Heart right ventricle (tissue), 16 donors: ENCODE data around the gene FBXO28. TPM values are rescaled to one million over a fixed set of nuclear protein-coding genes. Genes with fewer than 3 reads are reported as not detected.

ENCODE experiments used
- ATAC-seq, 8 donors: fragments of 200-7000 bp; cut with Tn5 transposase; one replicate each; pipeline ENCODE4 v1.9.1; 2020; ENCODE audit warnings: mild to moderate bottlenecking in 8 of 8, moderate library complexity in 8 of 8, moderate number of reproducible peaks in 1 of 8
- DNase-seq, 2 donors: peaks; one replicate each; pipeline ENCODE4 v3.0.0-alpha.2; 2020
- H3K27ac ChIP-seq, 10 donors: fragments of 200-600 bp; sonication (generic) in 2 of 10; one replicate each; pipeline versions ENCODE4 v1.5.0 to v1.8.0; 2020 to 2022; ENCODE audit warnings: mild to moderate bottlenecking in 3 of 10
- H3K27me3 ChIP-seq, 7 donors: fragments of 200-600 bp; one replicate each; pipeline ENCODE4 v1.8.0; 2021 to 2022; ENCODE audit warnings: mild to moderate bottlenecking in 2 of 7
- H3K36me3 ChIP-seq, 9 donors: fragments of 200-600 bp; sonication (generic) in 1 of 9; one replicate each; pipeline versions ENCODE4 v1.5.0 to v1.8.0; 2020 to 2022; ENCODE audit warnings: mild to moderate bottlenecking in 2 of 9
- H3K4me1 ChIP-seq, 9 donors: fragments of 200-600 bp; sonication (generic) in 1 of 9; one replicate each; pipeline versions ENCODE4 v1.5.0 to v1.8.0; 2020 to 2022; ENCODE audit warnings: mild to moderate bottlenecking in 4 of 9
- H3K4me3 ChIP-seq, 10 donors: fragments of 200-600 bp; sonication (generic) in 2 of 10; one replicate each; pipeline versions ENCODE4 v1.5.0 to v1.8.0; 2020 to 2022; ENCODE audit warnings: mild to moderate bottlenecking in 7 of 10, moderate library complexity in 2 of 10
- H3K9me3 ChIP-seq, 11 donors: fragments of 200-600 bp in 10 of 11; sonication (generic) in 2 of 11; one replicate each; pipeline versions ENCODE4 v1.5.0 to v1.8.0; 2013 to 2022; ENCODE audit warnings: mild to moderate bottlenecking in 2 of 11, control low read depth in 1 of 11, moderate library complexity in 1 of 11
- CTCF ChIP-seq, 9 donors: fragments of 200-600 bp; sonication (generic) in 2 of 9; IDR thresholded peaks; one replicate each; pipeline versions ENCODE4 v1.5.0 to v1.8.0; 2021 to 2022; ENCODE audit warnings: antibody characterized with exemption in 9 of 9, mild to moderate bottlenecking in 5 of 9, moderate library complexity in 1 of 9
- WGBS, 2 donors: extraction: QIAGEN DNeasy Blood & Tissue Kit; methylation state at CpG; one replicate each; pipeline ENCODE4 v1.1.7; 2013; ENCODE audit warnings: inconsistent platforms in 1 of 2; 5-methylcytosine and 5-hydroxymethylcytosine counted together
- intact Hi-C, 10 donors: fragments of 100-400 bp; cut with DNase I; formaldehyde crosslinking; loops; one replicate each; pipeline versions ENCODE4 v1.11.1 to v1.14.2; 2022
- polyA plus RNA-seq, 2 donors: library from polyadenylated mRNA; stranded (reverse); fragments of 200-250 nt; gene quantifications; one replicate each; pipeline ENCODE4 v1.2.3, GENCODE V29; 2013
- total RNA-seq, 10 donors: library from RNA; stranded (reverse); fragmentation: NEBNext Ultra II Directional in 3 of 10; extraction: Animal tissue kit (Norgen Biotek cat#: 25700) in 3 of 10; gene quantifications; one replicate each; pipeline versions ENCODE4 v1.2.1 to v1.2.4, GENCODE V29; 2021 to 2023
- donor health status: Arrhythmogenic right ventricular cardiomyopathy.
- donor health status: ischemic (EF 13 %, LVEDD 7.1; RV severe dilation, severe dysfunction).
- donor health status: healthy with polysubstance abuse.
- donor health status: DM: no; HTN: yes; CAD: no.
- donor health status: DM: no; HTN: no; CAD: no.
- donor health status: ischemic (EF 25% LVEDD 6.9; RV normal size, moderate dysfunction).
- donor health status: ischemic (EF 25% LVEDD 5.7; RV mildly dilated, moderate dysfunction).
- donor health status: healthy.
- donor health status: DM: yes; HTN: yes; CAD: no.
- donor health status: Ischemic cardiomyopathy.
- donor health status: ischemic (EF 35%, LVEDD 5.7; RV mildly dilated, moderate dysfunction).
- donor health status: nonischemic (EF 11% LVEDD 7.7; RV severe dilation, severe dysfunction).
- donor health status: DM: yes; HTN: yes; CAD: no.
- donor health status: PGD.
- donor health status: ischemic (EF 29% LVEDD 5.4; RV normal size, mild dysfunction).
- donor health status: nonischemic (EF 23%, LVEDD 6.1; RV moderate dilation, normal function).

The FBXO28 gene
- total and polyA plus RNA-seq, 12 donors, result 5.9 to 22.9 (median 20.1) TPM

DNA sequence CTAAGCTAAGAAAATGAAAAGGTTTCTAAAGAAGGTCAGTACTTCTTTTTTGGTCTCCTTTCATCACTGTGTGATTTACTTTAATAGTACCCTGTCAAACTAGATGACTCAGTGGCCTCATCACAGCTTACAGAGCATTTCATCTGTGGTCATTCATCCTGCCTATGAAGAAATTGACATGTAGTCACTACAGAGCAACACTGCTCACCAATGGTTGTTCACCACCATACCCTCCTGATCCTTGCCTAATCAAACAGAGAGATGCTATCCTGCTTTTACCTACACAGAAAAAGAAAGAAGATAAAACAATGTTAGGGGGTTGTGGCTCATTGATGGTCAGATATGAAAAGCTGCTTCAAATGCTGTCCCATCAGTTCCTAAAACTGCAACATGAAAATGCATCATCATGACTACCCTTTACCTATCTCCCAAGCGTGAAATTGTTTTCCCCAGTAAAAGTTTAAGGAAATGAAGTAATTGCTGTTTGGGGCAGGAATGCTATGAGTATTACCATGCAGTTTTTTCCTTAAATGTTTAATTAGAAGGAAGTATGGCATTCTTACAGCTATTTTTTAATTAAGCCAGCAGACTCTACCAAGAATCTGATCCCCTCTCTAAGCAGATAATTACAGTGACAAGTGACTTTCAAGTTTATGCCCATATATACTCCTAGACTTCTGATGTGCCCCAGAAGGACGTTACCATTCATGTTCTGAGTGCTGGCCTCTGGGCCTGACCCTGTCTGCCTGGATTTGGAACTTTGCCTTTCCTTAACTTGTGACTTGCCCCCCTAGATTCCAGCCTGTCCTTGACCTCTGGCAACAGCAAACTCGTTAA is 46.1 kb upstream of the FBXO28 start:
- peaks cover 0 to 10% (median 0%) of the 10 kb centered on the region in 11 donors for H3K9me3 ChIP-seq
- DNase-seq (no peak), ATAC-seq (no peak)
- 59 to 81% methylated on average over 3 of the region's 3 CpGs for WGBS, 2 donors
- H3K4me3 ChIP-seq, result no peak overlapping the region
- intact Hi-C loops, result no loop called here
- H3K27me3 ChIP-seq, result peaks cover 0 to 46% (median 8%) of the 10 kb centered on the region in 7 donors
- H3K36me3 ChIP-seq, result no peaks in the 10 kb centered on the region
- no peaks in the 10 kb centered on the region for H3K4me1 ChIP-seq
- H3K27ac ChIP-seq, result no peak overlapping the region
- no peak for TF ChIP-seq CTCF (IDR thresholded peaks at IDR 0.05)

DNA sequence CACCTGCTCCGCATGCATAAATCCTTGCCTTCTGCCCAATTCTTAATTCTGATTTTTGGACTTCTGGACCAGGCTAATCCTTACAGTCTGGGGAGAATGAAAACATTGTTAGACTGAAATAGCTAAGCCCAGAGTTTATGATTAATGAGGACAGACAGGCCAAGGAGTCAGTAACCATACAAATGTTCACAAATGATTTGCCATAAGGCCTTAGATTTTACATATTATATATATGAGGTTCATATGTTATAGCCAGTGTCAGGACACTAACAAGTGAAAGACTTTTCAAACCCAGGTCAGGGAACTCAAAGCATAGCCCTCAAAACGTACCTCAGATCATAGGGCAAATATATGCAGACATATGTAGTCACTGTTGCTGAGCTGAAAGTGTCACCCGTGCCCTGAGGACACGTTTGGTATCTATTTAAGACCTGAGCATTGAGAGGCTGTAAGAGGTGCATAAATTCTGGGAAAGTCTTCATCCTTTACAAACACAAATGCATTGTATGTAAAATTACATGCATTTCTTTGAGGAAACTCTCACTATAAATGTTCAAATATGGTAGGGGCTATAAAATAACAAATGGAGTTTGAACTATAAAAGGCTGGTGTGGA is 45.3 kb upstream of the FBXO28 start:
- DNase-seq, result no peak
- H3K9me3 ChIP-seq, result peaks cover 0 to 10% (median 0%) of the 10 kb centered on the region in 11 donors
- TF ChIP-seq CTCF (IDR thresholded peaks at IDR 0.05), result no peak
- no peak overlapping the region for H3K4me3 ChIP-seq
- no peak overlapping the region for H3K27ac ChIP-seq
- 77 to 80% methylated on average over 4 of the region's 4 CpGs for WGBS, 2 donors
- peaks cover 0 to 39% (median 8%) of the 10 kb centered on the region in 7 donors for H3K27me3 ChIP-seq
- no peaks in the 10 kb centered on the region for H3K36me3 ChIP-seq
- ATAC-seq, result no peak
- H3K4me1 ChIP-seq, result no peaks in the 10 kb centered on the region
- intact Hi-C loops, result no loop called here

DNA sequence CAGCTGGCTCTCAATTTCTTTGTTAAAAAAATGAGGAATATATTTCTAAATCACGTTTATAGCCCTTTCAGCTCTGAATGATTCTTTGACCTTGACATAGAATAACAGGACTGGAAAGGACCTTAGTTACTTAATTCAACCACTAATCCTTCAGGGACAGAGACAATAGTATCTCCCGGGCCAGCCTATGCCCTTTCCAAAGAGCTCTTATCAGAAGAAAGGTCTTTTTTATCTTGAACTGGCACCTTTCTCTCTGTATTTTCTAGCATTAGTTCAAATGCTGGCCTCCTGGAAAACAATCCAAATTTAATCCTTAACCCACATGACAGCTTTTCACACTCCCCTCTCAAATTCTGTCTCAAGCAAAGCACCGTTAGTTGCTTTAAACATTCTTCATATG is 44.8 kb upstream of the FBXO28 start:
- 56 to 66% methylated on average over 3 of the region's 3 CpGs for WGBS, 2 donors
- Histone ChIP-seq H3K27me3 (peaks cover 0 to 35% (median 8%) of the 10 kb centered on the region in 7 donors), H3K9me3 (peaks cover 0 to 10% (median 0%) of the 10 kb centered on the region in 11 donors), H3K4me1 (no peaks in the 10 kb centered on the region), H3K36me3 (no peaks in the 10 kb centered on the region), H3K27ac (no peak overlapping the region), H3K4me3 (no peak overlapping the region)
- no peak for TF ChIP-seq CTCF (IDR thresholded peaks at IDR 0.05)
- DNase-seq (no peak), ATAC-seq (no peak)
- intact Hi-C loops, result no loop called here

DNA sequence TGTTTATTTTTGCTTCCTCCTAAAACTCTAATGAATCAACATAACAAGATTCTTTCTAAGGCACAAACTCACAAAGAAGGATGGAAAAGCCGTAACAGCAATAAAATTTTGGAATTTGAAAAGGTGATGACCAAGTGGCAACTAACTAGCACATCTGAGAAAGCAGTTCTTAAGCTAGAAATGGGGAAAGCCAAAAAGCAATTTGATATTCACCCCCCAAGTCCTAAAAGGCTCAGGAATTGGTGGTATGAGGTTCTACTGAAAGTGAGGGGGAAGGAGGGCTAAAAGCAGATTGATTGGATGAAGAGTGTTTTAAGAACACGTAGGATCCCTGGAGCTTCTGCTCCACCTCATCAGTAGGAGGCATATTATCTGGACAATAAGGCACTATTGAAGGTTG is 43.4 kb upstream of the FBXO28 start:
- ATAC-seq (no peak), DNase-seq (no peak)
- Histone ChIP-seq H3K4me3 (no peak overlapping the region), H3K27me3 (peaks cover 0 to 23% (median 4%) of the 10 kb centered on the region in 7 donors), H3K9me3 (peaks cover 0 to 10% (median 0%) of the 10 kb centered on the region in 11 donors), H3K27ac (no peak overlapping the region), H3K4me1 (no peaks in the 10 kb centered on the region), H3K36me3 (no peaks in the 10 kb centered on the region)
- no peak for TF ChIP-seq CTCF (IDR thresholded peaks at IDR 0.05)
- WGBS, 2 donors, result 79 to 84% methylated on average over 2 of the region's 2 CpGs
- intact Hi-C loops, result no loop called here
